Breast epithelium (tissue), 4 donors: ENCODE results near the gene B3GNT7. TPM values are rescaled to one million over a fixed set of nuclear protein-coding genes. Genes with fewer than 3 reads are reported as not detected.
"Not testable (repeated sequence)": the region's sequence is repeated elsewhere in the genome, so short reads cannot be mapped to it uniquely, and the experiment has no call there.

Experiments used
- DNase-seq, 2 donors: peaks; one replicate each; pipeline ENCODE4 v3.0.0-alpha.2; 2019; ENCODE audit warnings: low spot score in 2 of 2
- H3K27ac ChIP-seq, 2 donors: fragments of 200-600 bp; sonication (generic) in 1 of 2; one replicate each; pipeline ENCODE4 v1.5.1; 2016 to 2019; ENCODE audit warnings: mild to moderate bottlenecking in 1 of 2
- H3K27me3 ChIP-seq, 2 donors: fragments of 200-600 bp; sonication (generic) in 1 of 2; one replicate each; pipeline versions ENCODE4 v1.5.1 to v1.6.0; 2017 to 2019; ENCODE audit warnings: control low read depth in 1 of 2, mild to moderate bottlenecking in 1 of 2
- H3K36me3 ChIP-seq: fragments of 200-600 bp; one replicate; pipeline ENCODE4 v1.5.1; 2019
- H3K4me1 ChIP-seq, 2 donors: fragments of 200-600 bp; sonication (generic); one replicate each; pipeline ENCODE4 v1.5.1; 2016 to 2019; ENCODE audit warnings: control low read depth in 1 of 2
- H3K4me3 ChIP-seq, 3 donors: fragments of 200-600 bp; sonication (generic); 1 replicate in 2 of 3; 2 replicates in 1 of 3; pipeline ENCODE4 v1.5.1; 2016 to 2019; ENCODE audit warnings: mild to moderate bottlenecking in 3 of 3, moderate library complexity in 2 of 3
- H3K9me3 ChIP-seq, 2 donors: fragments of 200-600 bp; sonication (generic) in 1 of 2; one replicate each; pipeline ENCODE4 v1.5.1; 2016 to 2019; ENCODE audit warnings: control low read depth in 1 of 2
- CTCF ChIP-seq, 3 donors: fragments of 450-650 bp; IDR thresholded peaks; one replicate each; pipeline ENCODE4 v1.5.1; 2016 to 2017; ENCODE audit warnings: antibody characterized with exemption in 3 of 3, mild to moderate bottlenecking in 3 of 3, moderate library complexity in 3 of 3
- POLR2A ChIP-seq: fragments of 450-650 bp; IDR thresholded peaks from one replicate; pipeline ENCODE4 v1.6.1; 2016; ENCODE audit warnings: antibody characterized with exemption, mild to moderate bottlenecking, moderate library complexity
- POLR2AphosphoS5 ChIP-seq, 3 donors: sonication (generic); formaldehyde crosslinking; IDR thresholded peaks; one replicate each; pipeline ENCODE4 v1.6.1; 2017; ENCODE audit warnings: antibody characterized with exemption in 3 of 3
- intact Hi-C: fragments of 100-400 bp; cut with DNase I; formaldehyde crosslinking; loops from one replicate; pipeline ENCODE4 v1.15.1; 2023; ENCODE audit warnings: low total_unique reads
- total RNA-seq, 3 donors: library from RNA; depleted of rRNA; stranded (reverse); fragments of >200 nt; gene quantifications; one replicate each; pipeline ENCODE4 v1.1.0, GENCODE V29; 2016

B3GNT7 gene
- total RNA-seq, 3 donors from 2014 or later, result 1.3 to 5.3 (median 2.3) TPM

GRCh38 chr2:231372326-231372725 is 23.2 kb upstream of the B3GNT7 start:
- no peak overlapping the region for H3K27ac ChIP-seq
- H3K9me3 ChIP-seq, result no peaks in the 10 kb centered on the region
- H3K4me1 ChIP-seq, result no peaks in the 10 kb centered on the region
- no peak for DNase-seq
- TF ChIP-seq POLR2A (no peak), POLR2AphosphoS5 (IDR thresholded peaks at IDR 0.05) (no peak), CTCF (IDR thresholded peaks at IDR 0.05) (no peak)
- no peaks in the 10 kb centered on the region for H3K36me3 ChIP-seq
- intact Hi-C loops, result no loop called here
- H3K4me3 ChIP-seq, result no peak overlapping the region
- no peaks in the 10 kb centered on the region for H3K27me3 ChIP-seq

GRCh38 chr2:231373184-231373583 is 22.3 kb upstream of the B3GNT7 start:
- Histone ChIP-seq H3K4me1 (no peaks in the 10 kb centered on the region), H3K27ac (no peak overlapping the region), H3K9me3 (no peaks in the 10 kb centered on the region), H3K27me3 (no peaks in the 10 kb centered on the region), H3K36me3 (no peaks in the 10 kb centered on the region), H3K4me3 (no peak overlapping the region)
- intact Hi-C loops, result no loop called here
- no peak for TF ChIP-seq CTCF (IDR thresholded peaks at IDR 0.05)
- TF ChIP-seq POLR2A, result no peak
- TF ChIP-seq POLR2AphosphoS5 (IDR thresholded peaks at IDR 0.05), result no peak
- DNase-seq, result no peak

GRCh38 chr2:231373786-231374349 is 21.6 kb upstream of the B3GNT7 start:
- no peaks in the 10 kb centered on the region for H3K4me1 ChIP-seq
- H3K27me3 ChIP-seq, result no peaks in the 10 kb centered on the region
- no peaks in the 10 kb centered on the region for H3K9me3 ChIP-seq
- TF ChIP-seq POLR2A (no peak), POLR2AphosphoS5 (IDR thresholded peaks at IDR 0.05) (no peak), CTCF (IDR thresholded peaks at IDR 0.05) (no peak)
- H3K36me3 ChIP-seq, result no peaks in the 10 kb centered on the region
- no peak for DNase-seq
- no peak overlapping the region for H3K4me3 ChIP-seq
- H3K27ac ChIP-seq, result no peak overlapping the region
- intact Hi-C loops, result no loop called here

GRCh38 chr2:231374771-231375170 is 20.7 kb upstream of the B3GNT7 start:
- Histone ChIP-seq H3K27me3 (no peaks in the 10 kb centered on the region), H3K9me3 (no peaks in the 10 kb centered on the region), H3K27ac (no peak overlapping the region), H3K4me3 (no peak overlapping the region), H3K36me3 (no peaks in the 10 kb centered on the region), H3K4me1 (no peaks in the 10 kb centered on the region)
- DNase-seq, result no peak
- TF ChIP-seq CTCF (IDR thresholded peaks at IDR 0.05), result no peak
- no peak for TF ChIP-seq POLR2A
- TF ChIP-seq POLR2AphosphoS5 (IDR thresholded peaks at IDR 0.05), result no peak
- intact Hi-C loops, result no loop called here

GRCh38 chr2:231375994-231376615 is 19.4 kb upstream of the B3GNT7 start:
- intact Hi-C loops, H3K4me1 ChIP-seq, H3K36me3 ChIP-seq: not testable (repeated sequence)

More at GRCh38 chr2:231375994-231376615, 19.4 kb upstream of the B3GNT7 start:
- H3K27me3 ChIP-seq, H3K9me3 ChIP-seq, DNase-seq, H3K4me3 ChIP-seq, H3K27ac ChIP-seq: not testable (repeated sequence)
